ENCODE results near the gene DIPK1C. TPM values are rescaled to one million over a fixed set of nuclear protein-coding genes. Genes with fewer than 3 reads are reported as not detected.

Gene DIPK1C
- total and polyA plus RNA-seq, 2 of the 4 experiments (the other 2 are of a cell fraction), result not detected

DNA sequence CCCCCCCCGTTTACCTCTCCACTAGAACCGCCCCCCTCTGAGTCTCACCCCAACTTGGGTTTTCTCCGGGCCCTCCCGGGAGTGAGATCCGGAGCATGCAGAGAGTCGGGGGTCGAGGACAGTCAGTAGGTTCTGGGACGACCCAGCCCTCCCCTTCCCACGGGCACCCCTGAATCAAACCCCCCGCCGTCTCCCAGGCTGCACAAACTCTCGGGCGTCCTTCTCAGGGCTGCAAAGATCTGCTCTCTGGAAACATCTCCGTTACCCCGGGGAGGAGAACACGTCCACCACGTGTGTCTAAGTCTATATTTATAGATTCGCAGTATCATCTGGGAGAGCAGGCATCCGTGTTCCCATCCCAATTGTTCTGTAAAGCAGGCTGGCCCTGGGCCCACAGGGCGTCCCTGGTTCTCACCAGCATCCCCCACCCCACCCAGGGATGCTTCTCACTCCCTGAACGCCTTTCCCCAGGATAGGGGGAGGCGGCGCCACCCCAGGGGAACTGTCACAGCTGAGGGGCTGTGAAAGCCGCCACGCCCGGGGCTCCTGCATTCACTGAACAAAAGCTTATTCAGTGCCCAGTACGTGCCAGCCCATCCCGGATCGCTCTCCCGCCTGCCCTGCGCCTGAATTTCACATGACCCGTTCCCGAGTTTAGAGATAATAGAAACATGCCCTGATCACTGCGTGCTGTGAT lies 765 bp upstream of the DIPK1C start:
- no peak overlapping the region for H3K56ac ChIP-seq (ENCODE audit: extremely low read depth, insufficient read depth, low read length)
- H2AK5ac ChIP-seq (ENCODE audit: low read depth, low read length), result no peak overlapping the region
- H2BK5ac ChIP-seq (ENCODE audit: low read depth, low read length, poor library complexity, severe bottlenecking), result no peak overlapping the region
- no peaks in the 10 kb centered on the region for H3K9me1 ChIP-seq (ENCODE audit: insufficient read depth, low read length)
- H2AFZ ChIP-seq (replicated peaks; ENCODE audit: low read length, poor library complexity), result no peak overlapping the region
- DNase-seq (no peak), ATAC-seq (ENCODE audit: low read depth) (no peak)
- H3K27ac ChIP-seq (ENCODE audit: insufficient read depth, low read length), result no peak overlapping the region
- H3K9me3 ChIP-seq (ENCODE audit: control insufficient read depth, insufficient read depth, low read length), result no peaks in the 10 kb centered on the region
- intact Hi-C loops (cut with micrococcal nuclease), result no loop called here
- WGBS, 2 experiments (ENCODE audit: extremely low coverage in 2 of 2, insufficient read length in 1 of 2), result 24% methylated on average over 10 of the region's 34 CpGs; no CpG with 5 or more reads in 1 of the 2 experiments
- CTCF ChIA-PET, result no interaction called here
- H3K14ac ChIP-seq (replicated peaks; ENCODE audit: low read depth, low read length), result no peak overlapping the region
- no peaks in the 10 kb centered on the region for H3K36me3 ChIP-seq (ENCODE audit: control insufficient read depth, insufficient read depth, low read length)
- no peak overlapping the region for H2BK20ac ChIP-seq (ENCODE audit: low read depth, low read length)
- BruUV-seq (replicated peaks), result no TSS peak
- H3K4me1 ChIP-seq (ENCODE audit: control insufficient read depth, insufficient read depth, low read length), result no peaks in the 10 kb centered on the region
- no peak overlapping the region for H3K4me3 ChIP-seq (ENCODE audit: insufficient read depth, low read depth, low read length)
- H3K79me1 ChIP-seq (ENCODE audit: low read depth in 1 of 2, low read length in 2 of 2), result no peaks in the 10 kb centered on the region
- in situ Hi-C loops (cut with MboI; ENCODE audit: low sequenced_read_pairs), result no loop called here
- no peaks in the 10 kb centered on the region for H4K20me1 ChIP-seq (ENCODE audit: insufficient read depth, low read length)
- TF ChIP-seq, protein P1, sequence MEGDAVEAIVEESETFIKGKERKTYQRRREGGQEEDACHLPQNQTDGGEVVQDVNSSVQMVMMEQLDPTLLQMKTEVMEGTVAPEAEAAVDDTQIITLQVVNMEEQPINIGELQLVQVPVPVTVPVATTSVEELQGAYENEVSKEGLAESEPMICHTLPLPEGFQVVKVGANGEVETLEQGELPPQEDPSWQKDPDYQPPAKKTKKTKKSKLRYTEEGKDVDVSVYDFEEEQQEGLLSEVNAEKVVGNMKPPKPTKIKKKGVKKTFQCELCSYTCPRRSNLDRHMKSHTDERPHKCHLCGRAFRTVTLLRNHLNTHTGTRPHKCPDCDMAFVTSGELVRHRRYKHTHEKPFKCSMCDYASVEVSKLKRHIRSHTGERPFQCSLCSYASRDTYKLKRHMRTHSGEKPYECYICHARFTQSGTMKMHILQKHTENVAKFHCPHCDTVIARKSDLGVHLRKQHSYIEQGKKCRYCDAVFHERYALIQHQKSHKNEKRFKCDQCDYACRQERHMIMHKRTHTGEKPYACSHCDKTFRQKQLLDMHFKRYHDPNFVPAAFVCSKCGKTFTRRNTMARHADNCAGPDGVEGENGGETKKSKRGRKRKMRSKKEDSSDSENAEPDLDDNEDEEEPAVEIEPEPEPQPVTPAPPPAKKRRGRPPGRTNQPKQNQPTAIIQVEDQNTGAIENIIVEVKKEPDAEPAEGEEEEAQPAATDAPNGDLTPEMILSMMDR (conservative IDR thresholded peaks at IDR 0.05; ENCODE audit: low read depth, low read length), result no peak
- TF ChIP-seq NFE2L2 (IDR thresholded peaks at IDR 0.05; ENCODE audit: low read depth, low read length) (no peak), FOS (IDR thresholded peaks at IDR 0.05; ENCODE audit: low read depth, low read length) (no peak), RAD21 (IDR thresholded peaks at IDR 0.05; ENCODE audit: low read length) (no peak), MAZ (IDR thresholded peaks at IDR 0.05; ENCODE audit: borderline replicate concordance, low read depth, low read length) (no peak), CHD1 (IDR thresholded peaks at IDR 0.05; ENCODE audit: low read depth, low read length) (no peak), CEBPB (IDR thresholded peaks at IDR 0.05; ENCODE audit: low read depth, low read length) (no peak), MXI1 (IDR thresholded peaks at IDR 0.05; ENCODE audit: borderline replicate concordance, low read depth, low read length) (no peak), SMC3 (IDR thresholded peaks at IDR 0.05; ENCODE audit: low read depth, low read length) (no peak), BHLHE40 (IDR thresholded peaks at IDR 0.05; ENCODE audit: low read depth, low read length) (no peak)
- TF ChIP-seq, protein P2, sequence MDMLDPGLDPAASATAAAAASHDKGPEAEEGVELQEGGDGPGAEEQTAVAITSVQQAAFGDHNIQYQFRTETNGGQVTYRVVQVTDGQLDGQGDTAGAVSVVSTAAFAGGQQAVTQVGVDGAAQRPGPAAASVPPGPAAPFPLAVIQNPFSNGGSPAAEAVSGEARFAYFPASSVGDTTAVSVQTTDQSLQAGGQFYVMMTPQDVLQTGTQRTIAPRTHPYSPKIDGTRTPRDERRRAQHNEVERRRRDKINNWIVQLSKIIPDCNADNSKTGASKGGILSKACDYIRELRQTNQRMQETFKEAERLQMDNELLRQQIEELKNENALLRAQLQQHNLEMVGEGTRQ (IDR thresholded peaks at IDR 0.05; ENCODE audit: low read depth, low read length), result no peak
- no peak overlapping the region for H3K23ac ChIP-seq (ENCODE audit: low read depth, low read length)
- H2BK15ac ChIP-seq (ENCODE audit: low read depth, low read length), result no peak overlapping the region
- dilution Hi-C loops (cut with HindIII; ENCODE audit: low sequenced_read_pairs, unreplicated experiment), result no loop called here
- no peak overlapping the region for H3K4ac ChIP-seq (ENCODE audit: low read depth, low read length)
- no peak overlapping the region for H4K5ac ChIP-seq (ENCODE audit: low read depth, low read length)
- H3K4me2 ChIP-seq (ENCODE audit: low read depth, low read length), result no peak overlapping the region
- H4K91ac ChIP-seq (ENCODE audit: insufficient read depth, low read depth, low read length), result no peak overlapping the region
- no peak overlapping the region for H3K9ac ChIP-seq (ENCODE audit: low read depth, low read length)
- H3K27me3 ChIP-seq (ENCODE audit: control insufficient read depth, insufficient read depth, low read length), result peaks cover 60% of the 10 kb centered on the region
- no peak overlapping the region for H4K8ac ChIP-seq (ENCODE audit: low read depth in 2 of 2, low read length in 2 of 2)
- H3K18ac ChIP-seq (ENCODE audit: low read depth, low read length), result no peak overlapping the region
- no peak overlapping the region for H2BK120ac ChIP-seq (ENCODE audit: low read depth, low read length)
- H2AK9ac ChIP-seq (replicated peaks; ENCODE audit: low read depth, low read length, poor library complexity), result no peak overlapping the region
- POLR2A ChIA-PET (ENCODE audit: unreplicated experiment), result no interaction called here

All from IMR-90 (cell line).